T-helper 1 cell (primary cell): Measurements from ENCODE around the gene NOBOX.
"Not testable (repeated sequence)": the region's sequence is repeated elsewhere in the genome, so short reads cannot be mapped to it uniquely, and the experiment has no call there.

Experiments used
- DNase-seq, 5 donors: peaks; one replicate each; pipeline ENCODE4 v3.0.0-alpha.2; 2012 to 2020

The NOBOX gene

GRCh38 chr7:144391014-144391413, 12.5 kb downstream of the NOBOX start:
- DNase-seq, result no peak

- no peak for DNase-seq
These were observed 13.0 kb downstream of the NOBOX start for GRCh38 chr7:144390481-144390880.

- DNase-seq, result no peak
These were observed 14.5 kb downstream of the NOBOX start for GRCh38 chr7:144388950-144389349.

- no peak for DNase-seq
These were observed 16.8 kb downstream of the NOBOX start for GRCh38 chr7:144386741-144387140.

- no peak for DNase-seq
These were observed 18.8 kb downstream of the NOBOX start for GRCh38 chr7:144384555-144385245.

GRCh38 chr7:144384071-144384470, 19.4 kb downstream of the NOBOX start:
- no peak for DNase-seq

- no peak for DNase-seq
These were observed 23.6 kb downstream of the NOBOX start for GRCh38 chr7:144379776-144380384.

- no peak for DNase-seq
These were observed 24.8 kb downstream of the NOBOX start for GRCh38 chr7:144378651-144379050.

- DNase-seq, result not testable (repeated sequence)
These were observed 34.3 kb downstream of the NOBOX start for GRCh38 chr7:144369221-144369620.

GRCh38 chr7:144367250-144367649, 36.2 kb downstream of the NOBOX start:
- not testable (repeated sequence) for DNase-seq

- DNase-seq, result not testable (repeated sequence)
These were observed 38.0 kb downstream of the NOBOX start for GRCh38 chr7:144365523-144365922.

- DNase-seq, result not testable (repeated sequence)
These were observed 41.4 kb downstream of the NOBOX start for GRCh38 chr7:144362061-144362460.

GRCh38 chr7:144356860-144357259, 46.6 kb downstream of the NOBOX start:
- not testable (repeated sequence) for DNase-seq

GRCh38 chr7:144356185-144356584, 47.3 kb downstream of the NOBOX start:
- not testable (repeated sequence) for DNase-seq

GRCh38 chr7:144355176-144355822, 48.2 kb downstream of the NOBOX start, which contains the start of gene ARHGEF5:
Gene ARHGEF5 (plus strand): TSS chr7:144355402. CDS start chr7:144362670, 7,268 bp downstream.
- not testable (repeated sequence) for DNase-seq

GRCh38 chr7:144351667-144352066, 51.8 kb downstream of the NOBOX start:
- DNase-seq, result not testable (repeated sequence)

GRCh38 chr7:144348625-144349024, 54.9 kb downstream of the NOBOX start:
- not testable (repeated sequence) for DNase-seq
